Measurements from ENCODE around the gene CFDP1.

The CFDP1 gene

DNA sequence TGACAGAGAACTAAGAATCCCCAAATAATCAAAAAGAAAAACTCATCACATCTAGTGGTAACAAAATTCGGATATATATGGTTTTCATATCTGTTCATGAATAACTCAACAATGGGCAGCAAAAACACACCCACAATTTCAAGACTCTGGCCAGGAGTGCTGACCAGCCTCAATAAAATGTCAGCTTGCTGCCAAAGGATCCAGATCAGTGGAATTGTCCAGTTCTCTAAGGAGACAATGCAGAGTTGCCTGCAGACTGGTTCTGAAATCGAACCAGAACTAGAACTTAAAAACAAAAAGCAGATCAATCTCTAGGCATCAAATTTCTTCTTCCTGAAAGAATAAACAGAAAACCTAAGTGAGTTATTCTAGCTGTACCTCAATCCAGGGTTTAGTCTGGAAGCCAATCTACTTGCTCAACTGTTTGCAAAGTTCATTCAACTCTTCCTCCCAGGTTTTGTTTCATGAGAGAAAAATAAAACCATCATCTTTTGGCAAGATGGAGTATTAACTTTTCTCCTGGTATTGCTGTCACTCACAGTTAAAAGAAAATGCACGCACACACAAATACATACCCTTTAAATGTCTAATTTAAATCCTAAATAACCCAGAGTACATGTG lies 61.0 kb downstream of the CFDP1 start:
- DNase-seq (ENCODE audit: low read depth) = no peak

DNA sequence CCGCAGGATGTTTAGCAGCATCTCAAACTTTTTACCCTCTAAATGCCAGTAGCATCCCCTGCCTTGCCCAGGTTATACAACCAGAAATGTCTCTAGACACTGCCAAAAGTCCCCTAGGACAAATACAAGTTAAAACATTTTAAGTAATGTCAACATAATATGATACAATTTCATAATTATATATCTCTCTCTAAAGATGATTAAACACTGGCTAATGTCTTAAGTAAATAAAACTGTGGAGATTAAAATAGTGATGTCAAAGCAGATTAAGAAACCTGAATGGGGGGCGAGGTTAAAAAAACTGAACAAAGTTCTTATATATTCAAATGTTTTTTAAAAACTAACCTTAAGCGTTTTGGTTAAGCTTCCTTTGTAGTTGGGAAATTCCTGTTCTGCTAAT lies 62.1 kb downstream of the CFDP1 start:
- no peak for DNase-seq (ENCODE audit: low read depth)

DNA sequence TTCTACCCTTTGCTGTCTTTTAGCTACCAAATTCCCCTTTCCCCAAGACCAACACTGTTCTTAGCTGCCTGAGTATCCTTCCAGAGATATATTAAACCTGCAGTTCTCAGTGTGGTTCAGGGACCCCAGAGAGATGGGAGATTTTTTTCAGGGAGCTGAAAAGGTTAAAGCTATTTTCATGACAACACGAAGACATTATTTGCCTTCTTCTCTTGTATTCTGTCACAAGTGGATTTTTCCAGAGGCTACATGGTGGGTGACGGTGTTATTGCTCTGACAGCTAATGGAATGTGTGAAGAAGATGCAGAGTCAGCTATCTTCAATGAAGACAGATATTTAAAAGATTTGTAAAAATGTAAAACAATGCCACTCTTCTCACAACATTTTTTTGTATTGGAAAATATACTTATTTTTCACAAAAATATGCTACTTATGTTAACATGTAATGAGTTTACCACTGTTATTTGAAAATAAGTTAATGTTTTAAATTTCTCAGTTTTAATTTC lies 69.0 kb downstream of the CFDP1 start:
- no peak for DNase-seq (ENCODE audit: low read depth)

DNA sequence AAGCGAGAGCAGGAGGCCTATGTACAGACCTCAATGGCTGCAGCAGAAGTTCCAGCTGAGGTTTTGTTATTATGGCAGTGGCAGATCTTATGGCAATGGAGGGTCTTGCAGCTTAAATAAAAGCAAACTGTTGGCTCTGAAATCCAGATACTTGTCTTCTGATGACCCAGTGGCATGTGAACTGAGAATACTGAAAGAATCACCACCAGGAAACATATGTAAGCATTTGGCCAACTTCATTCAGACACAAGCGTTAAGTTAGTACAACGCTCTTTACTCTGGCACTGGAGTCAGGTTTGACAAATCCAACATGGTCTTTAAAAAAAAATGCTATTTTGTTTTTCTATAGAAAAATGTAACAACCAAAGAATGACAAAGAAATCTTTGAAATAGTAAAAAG lies 70.5 kb downstream of the CFDP1 start:
- no peak for DNase-seq (ENCODE audit: low read depth)

DNA sequence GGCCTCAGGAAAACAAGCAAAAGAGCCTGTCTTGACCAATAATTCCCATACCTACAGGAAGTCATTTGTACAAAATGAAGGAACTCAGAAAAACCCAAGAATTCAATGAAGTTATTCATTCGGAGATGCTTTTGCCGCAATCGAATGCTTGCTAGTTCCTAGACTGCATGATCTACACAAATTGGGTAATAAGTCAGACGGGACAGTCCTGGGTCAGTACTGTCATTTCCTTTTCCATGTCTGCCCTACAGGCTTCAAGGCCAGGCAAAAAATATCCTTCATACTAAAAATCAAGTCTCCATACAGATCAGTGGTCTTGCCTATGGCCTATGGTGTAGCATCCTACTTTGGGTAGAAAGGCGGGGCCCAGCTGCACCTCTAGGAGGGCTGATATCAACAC lies 71.4 kb downstream of the CFDP1 start:
- DNase-seq (ENCODE audit: low read depth) = no peak

DNA sequence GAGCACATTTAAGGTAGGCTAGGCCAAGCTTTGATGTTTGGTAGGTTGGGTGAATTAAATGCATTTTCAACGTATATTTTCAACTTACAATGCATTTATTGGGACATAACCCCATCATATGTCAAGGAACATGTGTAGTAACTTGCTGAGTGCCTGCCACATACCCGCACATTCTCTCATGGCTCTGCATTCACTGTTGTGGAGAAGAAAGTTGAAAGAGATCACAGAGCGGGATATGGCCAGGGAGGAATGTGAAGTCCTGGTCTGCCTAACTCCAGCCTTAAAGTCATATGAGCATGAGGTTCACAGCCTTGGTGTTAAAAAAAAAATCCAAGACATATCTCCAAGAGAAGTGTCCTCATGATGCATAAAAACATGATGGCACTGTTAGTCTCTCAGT lies 79.1 kb downstream of the CFDP1 start:
- no peak for DNase-seq (ENCODE audit: low read depth)

DNA sequence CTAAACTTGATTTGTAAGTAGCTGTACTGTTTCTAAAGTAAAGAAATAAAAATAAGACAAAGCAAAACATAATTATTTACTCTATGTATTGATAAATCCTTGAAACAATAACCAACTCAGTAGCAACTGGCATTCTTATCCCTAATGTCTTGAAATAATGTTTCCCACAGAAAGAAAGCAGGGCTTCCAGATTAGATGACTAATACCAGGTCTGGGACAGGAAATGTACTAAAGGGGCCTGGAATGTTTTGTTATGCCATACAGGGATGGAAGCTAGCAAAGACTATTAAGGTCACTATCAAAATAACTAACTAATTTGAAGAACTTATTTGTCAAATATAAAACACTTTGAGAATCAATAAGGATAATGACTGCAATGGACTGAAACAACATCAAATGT lies 82.1 kb downstream of the CFDP1 start:
- no peak for DNase-seq (ENCODE audit: low read depth)

DNA sequence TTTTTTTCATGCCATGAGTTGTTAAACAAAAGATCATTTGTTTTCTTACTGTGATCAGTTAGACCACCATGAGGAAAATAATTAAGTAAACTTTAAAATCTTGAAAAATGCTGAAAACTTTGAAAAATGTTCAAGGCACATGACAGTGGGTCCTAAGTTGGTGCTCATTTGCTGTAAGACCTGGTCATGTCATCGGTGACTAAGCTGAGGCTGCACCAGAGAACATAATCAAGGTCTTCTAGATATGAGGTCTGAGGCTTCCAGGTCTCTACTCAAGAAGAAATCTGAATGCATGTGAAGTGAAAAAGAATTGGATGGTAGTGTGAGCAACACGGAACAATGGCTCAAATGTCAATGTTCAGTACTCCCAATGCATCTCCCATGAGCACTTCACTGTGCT lies 87.6 kb downstream of the CFDP1 start:
- no peak for DNase-seq (ENCODE audit: low read depth)

DNA sequence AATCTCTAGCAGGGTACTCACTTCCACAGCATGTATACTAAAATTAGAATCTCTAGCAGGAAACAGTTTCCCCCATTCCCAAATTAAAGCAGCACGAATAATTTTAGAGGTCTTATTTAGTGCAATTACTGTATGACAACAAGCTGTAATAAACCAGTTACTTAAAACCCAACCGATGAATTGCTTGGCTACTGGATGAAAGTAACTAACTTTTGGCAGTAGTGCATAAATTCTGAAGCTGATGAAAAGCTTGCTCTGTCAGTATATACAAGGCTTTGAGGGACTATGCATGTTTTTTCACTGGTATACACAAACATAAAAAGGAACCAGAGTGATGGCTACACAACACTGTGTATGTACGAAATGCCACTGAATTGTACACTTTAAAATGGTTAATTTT lies 89.4 kb downstream of the CFDP1 start:
- DNase-seq (ENCODE audit: low read depth) = no peak

DNA sequence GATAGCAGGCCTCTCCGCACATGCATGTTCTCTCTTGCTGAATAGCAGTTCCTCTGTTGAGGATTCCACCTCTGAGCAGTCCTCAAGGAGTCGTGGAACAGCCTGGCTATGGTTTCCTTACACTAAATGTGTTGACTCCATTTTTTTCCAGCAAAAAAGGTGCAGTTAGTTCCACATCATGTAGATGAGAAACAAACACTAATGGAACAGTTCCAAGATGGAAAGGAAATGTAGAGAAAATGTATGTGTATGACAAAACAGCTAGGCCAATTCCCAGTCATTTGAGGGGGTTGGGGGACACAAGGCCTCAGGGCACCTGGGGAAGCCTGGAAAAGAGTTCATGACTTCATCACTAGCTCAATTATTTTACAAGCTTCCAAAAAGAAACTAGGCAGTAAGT lies 90.0 kb downstream of the CFDP1 start:
- no peak for DNase-seq (ENCODE audit: low read depth)

DNA sequence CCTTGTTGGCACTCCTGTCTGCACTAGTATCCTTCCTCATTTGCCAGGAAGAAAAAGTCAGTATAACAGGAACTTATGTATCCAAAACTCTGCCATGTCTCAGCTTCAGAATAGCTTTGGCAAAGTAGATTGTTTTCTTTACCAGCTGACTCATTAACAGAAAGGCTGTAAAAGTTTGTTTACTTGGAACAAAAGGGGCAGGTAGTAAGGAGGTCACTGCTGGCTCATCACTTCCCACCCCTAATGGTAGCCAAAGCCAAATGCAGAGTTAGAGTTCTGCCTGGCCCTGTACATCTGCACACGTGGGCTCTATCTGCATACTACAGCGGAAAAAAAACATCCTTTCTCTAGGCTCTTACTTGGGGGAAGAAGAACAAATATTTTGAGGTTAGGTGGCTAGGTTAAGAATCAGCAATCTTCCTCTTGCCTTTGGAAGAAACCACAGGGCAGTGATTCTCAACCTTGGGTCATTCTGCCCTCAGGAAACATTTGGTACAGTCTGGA lies 90.9 kb downstream of the CFDP1 start:
- no peak for DNase-seq (ENCODE audit: low read depth)

DNA sequence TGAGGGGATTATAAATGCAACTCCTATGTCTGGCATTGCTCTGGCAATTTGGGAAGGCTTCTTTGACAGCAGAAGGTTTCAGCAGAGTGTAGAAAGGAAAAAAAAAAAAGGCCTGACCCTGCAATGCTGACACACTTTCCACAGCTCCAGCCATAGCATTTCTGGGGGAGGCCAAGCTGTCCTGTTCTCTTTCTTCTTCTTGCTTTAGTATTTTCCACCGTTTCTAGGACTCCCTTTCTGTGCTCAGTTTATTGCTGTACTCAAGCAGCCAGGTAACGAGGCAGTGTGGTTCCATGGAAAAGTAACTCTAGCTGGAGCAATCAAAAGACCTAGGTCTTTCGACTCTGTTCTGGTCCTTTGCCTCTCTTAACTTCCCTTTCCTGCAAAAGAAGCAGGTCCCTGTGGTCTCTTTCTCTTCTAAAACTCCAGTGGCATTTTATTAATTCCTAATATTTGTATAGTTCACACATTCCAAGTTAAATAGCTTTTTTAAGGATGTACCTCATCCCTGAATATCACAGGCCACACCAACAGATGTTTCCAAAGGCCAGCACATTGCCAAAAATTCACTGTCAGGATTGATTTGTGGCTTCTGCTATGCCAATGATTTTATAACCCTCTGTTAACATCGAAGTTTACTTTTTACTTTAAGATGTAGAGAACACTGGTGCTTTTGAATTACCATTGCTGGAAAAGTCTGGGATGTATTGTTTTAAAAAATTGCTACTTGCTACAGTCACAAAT lies 91.6 kb downstream of the CFDP1 start:
- no peak for DNase-seq (ENCODE audit: low read depth)

DNA sequence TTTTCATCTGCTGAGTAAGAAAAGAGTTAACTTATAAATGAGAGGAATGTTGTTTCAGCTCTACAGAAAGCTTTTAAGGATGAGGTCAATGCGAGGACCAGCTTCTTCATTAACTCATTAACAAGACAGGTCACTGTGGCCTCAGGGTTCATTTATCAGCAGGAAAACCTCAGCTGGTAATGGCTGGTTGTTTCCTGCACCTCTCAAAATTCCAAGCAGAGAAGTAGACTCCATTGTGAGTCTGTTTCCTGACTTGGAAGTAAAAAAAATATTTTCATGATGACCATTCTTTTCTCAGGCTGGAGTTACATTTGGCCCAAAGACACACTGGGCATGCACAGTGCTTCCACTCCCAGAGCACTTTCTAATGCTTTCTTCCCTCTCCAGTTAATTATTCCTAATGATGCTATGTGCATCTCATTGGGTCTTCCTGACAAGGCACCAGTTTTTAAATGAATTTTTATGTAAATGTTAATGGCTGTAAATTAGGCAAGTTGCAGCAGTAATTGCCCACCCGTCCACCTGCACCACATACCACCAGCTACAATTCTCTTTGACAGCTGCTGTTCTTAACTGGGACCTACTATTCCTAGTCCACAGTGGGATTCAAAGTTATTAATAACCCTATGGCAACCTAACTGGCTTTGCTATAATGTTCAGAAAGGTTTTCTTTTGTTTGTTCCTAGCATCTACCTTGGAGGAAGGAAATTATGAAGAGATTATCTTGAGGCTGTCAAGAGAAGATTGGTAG lies 92.4 kb downstream of the CFDP1 start:
- DNase-seq (ENCODE audit: low read depth) = no peak

DNA sequence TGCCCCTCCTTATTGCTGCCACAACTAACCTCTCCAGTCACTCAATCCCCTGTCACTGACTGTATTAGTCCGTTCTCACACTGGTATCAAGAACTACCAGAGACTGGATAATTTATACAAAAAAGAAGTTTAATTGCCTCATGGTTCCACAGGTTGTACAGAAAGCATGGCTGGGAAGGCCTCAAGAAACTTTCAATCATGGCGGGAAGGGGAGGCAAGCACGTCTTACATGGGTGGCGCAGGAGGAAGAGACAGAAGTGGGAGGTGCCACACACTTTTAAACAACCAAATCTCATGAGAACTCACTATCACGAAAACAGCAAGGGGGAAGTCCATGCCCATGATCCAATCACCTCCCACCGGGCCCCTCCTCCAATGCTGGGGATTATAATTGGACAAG lies 95.9 kb downstream of the CFDP1 start:
- DNase-seq (ENCODE audit: low read depth) = no peak

DNA sequence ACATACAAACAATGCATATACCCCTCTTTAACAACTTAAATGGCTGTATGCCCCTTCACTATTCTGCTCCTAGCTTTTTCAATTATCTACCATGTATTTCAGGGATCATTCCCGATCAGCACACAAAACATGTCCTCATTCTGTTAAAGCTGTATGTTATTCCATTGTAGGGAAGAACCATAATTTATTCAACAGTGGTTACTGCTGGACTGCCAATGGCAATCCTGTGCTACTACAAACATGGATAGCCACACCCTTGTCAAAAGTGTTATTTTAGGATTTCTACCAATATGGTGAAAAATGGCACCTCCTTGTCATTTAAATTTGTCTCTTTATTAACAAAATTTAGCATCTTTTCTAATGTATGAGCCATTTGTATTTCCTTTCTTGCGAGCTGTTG lies 96.8 kb downstream of the CFDP1 start:
- no peak for DNase-seq (ENCODE audit: low read depth)

DNA sequence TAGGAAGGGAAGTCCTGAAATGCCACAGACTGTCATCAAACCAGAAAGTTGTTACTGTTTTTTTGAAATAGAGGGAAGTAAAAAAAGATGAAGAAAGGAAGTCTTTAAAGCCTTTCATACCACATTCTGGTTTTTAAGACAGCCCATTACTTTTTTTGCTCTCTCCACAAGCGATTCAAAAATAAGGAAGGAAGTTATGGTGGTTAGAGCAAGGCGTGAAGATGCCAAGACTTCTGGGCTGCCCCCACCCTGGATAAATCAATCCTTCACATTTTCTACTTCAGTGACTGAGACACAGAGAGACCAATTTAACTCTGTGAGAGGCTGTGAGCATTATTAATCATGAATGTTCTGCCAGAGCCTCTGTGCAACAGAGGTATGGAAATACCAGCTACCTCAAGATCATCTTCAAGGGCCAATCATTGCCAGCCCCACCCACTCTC lies 99.6 kb downstream of the CFDP1 start:
- no peak for DNase-seq (ENCODE audit: low read depth)

DNA sequence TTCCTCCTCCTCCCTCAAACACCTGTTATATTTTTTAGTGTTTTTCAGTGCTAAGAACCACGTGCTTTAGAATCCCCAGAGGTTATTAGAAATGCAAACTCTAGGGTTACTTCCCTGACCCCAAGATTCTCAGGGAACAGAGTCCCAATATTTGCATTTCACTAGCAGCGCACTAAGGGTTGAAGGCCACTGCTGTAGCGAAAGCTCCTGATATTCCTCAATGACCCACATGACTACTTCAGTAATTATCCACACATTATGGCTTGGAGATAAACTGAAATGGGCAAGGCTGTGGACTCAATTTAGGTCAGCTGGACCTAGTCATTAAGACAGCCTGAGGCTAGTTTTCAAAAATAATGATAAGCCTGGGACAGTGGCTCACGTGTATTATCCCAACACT lies 103.4 kb downstream of the CFDP1 start:
- DNase-seq (ENCODE audit: low read depth) = no peak

DNA sequence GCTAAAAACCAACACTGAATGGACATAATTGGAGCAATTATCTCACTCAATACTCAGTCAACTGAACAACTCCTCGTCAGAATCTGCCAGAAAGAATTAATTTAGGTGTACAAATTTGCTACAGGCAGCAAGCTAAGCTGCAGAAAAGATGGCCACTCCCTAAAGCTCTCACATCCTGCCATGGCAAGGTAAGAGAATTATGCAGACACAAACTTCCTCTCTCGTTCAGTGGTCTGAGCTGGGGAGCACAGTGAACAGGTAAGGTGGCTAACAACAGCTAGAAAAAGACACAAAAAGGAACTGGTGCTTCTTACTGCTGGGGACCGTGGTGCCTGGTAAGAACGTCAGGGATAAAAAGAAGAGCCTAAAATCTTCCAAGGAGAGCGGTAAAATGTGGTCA lies 107.0 kb downstream of the CFDP1 start:
- DNase-seq (ENCODE audit: low read depth) = no peak

DNA sequence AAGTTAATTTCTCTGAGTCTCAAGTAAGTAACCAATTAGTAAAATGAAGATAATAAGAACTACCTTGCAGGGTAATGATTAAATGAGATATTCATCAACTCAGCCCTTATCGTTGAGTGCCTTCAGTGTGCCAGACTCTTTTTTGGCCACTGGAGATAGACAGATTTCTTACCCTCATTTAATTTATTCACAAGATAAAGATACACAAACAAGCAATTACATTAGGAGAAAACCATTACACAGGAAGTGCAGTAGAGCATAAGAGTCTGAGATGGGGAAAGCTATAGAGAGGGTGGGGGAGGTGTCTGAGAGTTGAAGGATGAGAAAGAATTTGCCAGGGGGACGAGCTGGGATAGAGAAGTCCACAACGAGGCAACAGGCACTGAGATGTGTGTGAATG lies 109.4 kb downstream of the CFDP1 start:
- DNase-seq (ENCODE audit: low read depth) = no peak

DNA sequence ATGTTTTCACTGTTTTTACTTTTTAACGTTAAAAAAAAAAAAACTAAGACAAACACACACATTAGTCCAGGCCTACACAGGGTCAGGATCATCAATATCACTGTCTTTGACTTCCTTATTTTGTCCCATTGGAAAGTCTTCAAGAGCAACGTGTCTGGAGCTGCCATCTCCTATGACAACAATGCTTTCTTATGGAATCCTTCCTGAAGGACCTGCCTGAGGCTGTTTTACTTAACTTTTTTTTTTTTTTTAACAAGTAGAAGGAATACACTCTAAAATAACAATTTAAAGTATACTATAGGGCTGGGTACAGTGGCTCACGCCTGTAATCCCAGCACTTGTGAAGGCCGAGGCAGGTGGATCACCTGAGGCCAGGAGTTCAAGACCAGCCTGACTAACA lies 110.1 kb downstream of the CFDP1 start:
- DNase-seq (ENCODE audit: low read depth) = no peak

DNA sequence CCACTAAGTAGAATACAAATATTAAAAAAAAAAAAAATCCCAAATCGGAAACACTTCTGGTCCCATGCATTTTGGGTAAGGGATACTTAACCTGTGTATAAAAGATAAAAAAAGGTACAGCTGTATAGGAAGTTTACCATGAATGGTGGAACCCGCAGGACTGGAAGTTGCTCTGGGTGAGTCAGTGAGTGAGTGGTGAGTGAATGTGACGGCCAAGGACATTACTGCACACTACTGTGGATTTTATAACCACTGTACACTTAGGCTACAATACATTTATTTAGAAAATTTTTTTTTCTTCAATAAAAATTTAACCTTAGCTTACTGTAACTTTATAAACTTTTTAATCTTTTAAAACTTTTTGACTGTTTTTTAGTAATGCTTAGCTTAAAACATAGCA lies 110.6 kb downstream of the CFDP1 start:
- DNase-seq (ENCODE audit: low read depth) = no peak

DNA sequence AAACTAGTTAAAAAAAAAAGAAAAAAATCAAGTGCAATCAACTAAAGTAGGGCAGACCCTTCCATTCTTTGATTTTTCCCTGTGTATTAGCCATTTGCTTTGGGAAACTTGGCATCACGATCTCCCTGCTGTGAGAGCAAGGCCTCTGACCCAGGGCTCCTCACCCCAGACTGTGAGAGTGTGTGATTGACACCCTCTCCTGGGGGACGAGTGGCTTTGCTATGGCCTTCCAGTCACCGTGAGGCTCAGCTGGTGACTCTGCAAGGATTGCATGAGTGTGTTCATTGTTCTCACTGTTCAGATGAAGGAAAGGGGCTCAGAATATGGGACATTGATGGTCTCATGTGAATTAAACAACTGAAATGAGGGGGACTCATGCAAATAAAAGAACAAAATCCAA lies 112.9 kb downstream of the CFDP1 start:
- DNase-seq (ENCODE audit: low read depth) = no peak
